Panc1 (cell line): Measurements from ENCODE around the gene C15orf39. TPM values are rescaled to one million over a fixed set of nuclear protein-coding genes. Genes with fewer than 3 reads are reported as not detected.

ENCODE experiments used
- ATAC-seq: fragments of 200-7000 bp; cut with Tn5 transposase; 2 replicates; pipeline ENCODE4 v1.9.1; 2020; ENCODE audit warnings: mild to moderate bottlenecking, moderate library complexity
- BruUV-seq: library from RNA; stranded (reverse); fragments of 400-500 nt; replicated peaks from 2 replicates; lab custom pipeline; 2021; lab: Mats Ljungman, UMichigan
- CTCF ChIA-PET: fragments of 300-600 bp; sonication (Branson Sonifier 250); formaldehyde crosslinking; loops from one replicate; lab custom pipeline; 2022; ENCODE audit warnings: antibody characterized with exemption; lab: Charles Lee
- POLR2A ChIA-PET: fragments of 300-600 bp; sonication (Branson Sonifier 250); formaldehyde crosslinking; loops from one replicate; lab custom pipeline; 2022; ENCODE audit warnings: antibody characterized with exemption; lab: Charles Lee
- DNase-seq: peaks from one replicate; pipeline ENCODE4 v3.0.0-alpha.2; 2010; ENCODE audit warnings: low read depth, low spot score
- H3K27ac ChIP-seq: 2 replicates; pipeline ENCODE4 v1.5.1; 2011; ENCODE audit warnings: mild to moderate bottlenecking, low read length, inconsistent platforms
- H3K27me3 ChIP-seq: fragments of 200-500 bp; sonication (Bioruptor generic); 2 replicates; pipeline ENCODE4 v1.6.0; 2014; ENCODE audit warnings: low read length, inconsistent platforms; ENCODE audit not compliant: control insufficient read depth, insufficient read depth
- H3K36me3 ChIP-seq: fragments of 200-500 bp; sonication (Bioruptor generic); 2 replicates; pipeline ENCODE4 v1.5.1; 2014; ENCODE audit warnings: inconsistent platforms, mild to moderate bottlenecking, low read length, moderate library complexity; ENCODE audit not compliant: control insufficient read depth, insufficient read depth
- H3K4me1 ChIP-seq: 2 replicates; pipeline ENCODE4 v1.5.1; 2011; ENCODE audit warnings: inconsistent platforms, mild to moderate bottlenecking, low read length, moderate library complexity; ENCODE audit not compliant: control insufficient read depth, insufficient read depth
- H3K4me3 ChIP-seq, 2 experiments: 2 replicates each; pipeline ENCODE4 v1.5.1; 2011 to 2012; ENCODE audit warnings: low read depth in 2 of 2, low read length in 2 of 2, mild to moderate bottlenecking in 2 of 2, inconsistent platforms in 1 of 2, moderate library complexity in 1 of 2
- H3K9me3 ChIP-seq: fragments of 200-500 bp; sonication (Bioruptor generic); 2 replicates; pipeline ENCODE4 v1.5.1; 2014; ENCODE audit warnings: low read depth, mild to moderate bottlenecking, inconsistent platforms, low read length, moderate library complexity; ENCODE audit not compliant: control insufficient read depth, insufficient read depth
- POLR2AphosphoS5 ChIP-seq: IDR thresholded peaks from 2 replicates; pipeline ENCODE4 v1.6.1; 2012; ENCODE audit warnings: mild to moderate bottlenecking, low read depth, low read length, moderate library complexity
- SIN3A ChIP-seq: IDR thresholded peaks from 2 replicates; pipeline ENCODE4 v1.6.1; 2012; ENCODE audit warnings: low read depth, mild to moderate bottlenecking, low read length, moderate library complexity, borderline replicate concordance; ENCODE audit not compliant: insufficient read depth
- TCF7L2 ChIP-seq: IDR thresholded peaks from 2 replicates; pipeline ENCODE4 v1.6.1; 2011; ENCODE audit warnings: mild to moderate bottlenecking, low read depth, low read length, inconsistent platforms
- in situ Hi-C: cut with HindIII; loops from 2 replicates; pipeline ENCODE4 v1.10.0; 2016; ENCODE audit warnings: low sequenced_read_pairs, low pct_unique_long_range_greater_than_20kb
- intact Hi-C: fragments of 100-400 bp; cut with micrococcal nuclease; formaldehyde crosslinking; loops from one replicate; pipeline ENCODE4 v1.10.0; 2022; ENCODE audit not compliant: unreplicated experiment
- total RNA-seq: library from RNA; stranded (reverse); gene quantifications from one replicate; pipeline ENCODE4 v1.2.1, GENCODE V29; 2021; ENCODE audit not compliant: unreplicated experiment
- TF ChIP-seq, protein P1 (sequence below): fragments of 450-650 bp; IDR thresholded peaks from 2 replicates; pipeline ENCODE4 v1.5.1; 2017; ENCODE audit warnings: mild to moderate bottlenecking
- TF ChIP-seq, protein P2 (sequence below), 2 experiments: IDR thresholded peaks; 2 replicates each; pipeline ENCODE4 v1.6.1; 2011 to 2012; ENCODE audit warnings: low read depth in 2 of 2, control low read depth in 1 of 2, low read length in 1 of 2, mild to moderate bottlenecking in 1 of 2, moderate library complexity in 1 of 2; ENCODE audit not compliant: insufficient read depth in 1 of 2

Gene C15orf39
- total RNA-seq, 1 experiment from 2014 or later, result 17.6 TPM

DNA sequence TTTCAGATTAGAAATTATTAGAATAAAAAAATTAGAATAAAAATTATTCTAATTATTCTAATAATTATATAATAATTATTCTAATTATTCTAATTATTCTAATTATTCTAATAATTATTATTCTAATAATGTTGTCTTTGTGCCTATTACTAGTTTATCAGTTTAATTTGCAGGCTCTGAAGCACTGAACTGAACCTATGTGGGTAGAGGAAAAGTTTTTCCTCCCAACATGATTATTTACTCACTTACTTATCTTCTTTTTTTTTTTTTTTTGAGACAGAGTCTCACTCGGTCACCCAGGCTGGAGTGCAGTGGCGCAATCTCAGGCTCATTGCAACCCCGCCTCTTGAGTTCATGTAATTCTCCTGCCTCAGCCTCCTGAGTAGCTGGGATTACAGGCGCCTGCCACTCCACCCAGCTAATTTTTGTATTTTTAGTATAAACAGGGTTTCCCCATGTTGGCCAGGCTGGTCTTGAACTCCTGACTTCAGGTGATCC lies 39.7 kb upstream of the C15orf39 start:
- H3K4me3 ChIP-seq, result no peak overlapping the region
- intact Hi-C loops, result no loop called here
- no peaks in the 10 kb centered on the region for H3K36me3 ChIP-seq
- TF ChIP-seq, protein P1, sequence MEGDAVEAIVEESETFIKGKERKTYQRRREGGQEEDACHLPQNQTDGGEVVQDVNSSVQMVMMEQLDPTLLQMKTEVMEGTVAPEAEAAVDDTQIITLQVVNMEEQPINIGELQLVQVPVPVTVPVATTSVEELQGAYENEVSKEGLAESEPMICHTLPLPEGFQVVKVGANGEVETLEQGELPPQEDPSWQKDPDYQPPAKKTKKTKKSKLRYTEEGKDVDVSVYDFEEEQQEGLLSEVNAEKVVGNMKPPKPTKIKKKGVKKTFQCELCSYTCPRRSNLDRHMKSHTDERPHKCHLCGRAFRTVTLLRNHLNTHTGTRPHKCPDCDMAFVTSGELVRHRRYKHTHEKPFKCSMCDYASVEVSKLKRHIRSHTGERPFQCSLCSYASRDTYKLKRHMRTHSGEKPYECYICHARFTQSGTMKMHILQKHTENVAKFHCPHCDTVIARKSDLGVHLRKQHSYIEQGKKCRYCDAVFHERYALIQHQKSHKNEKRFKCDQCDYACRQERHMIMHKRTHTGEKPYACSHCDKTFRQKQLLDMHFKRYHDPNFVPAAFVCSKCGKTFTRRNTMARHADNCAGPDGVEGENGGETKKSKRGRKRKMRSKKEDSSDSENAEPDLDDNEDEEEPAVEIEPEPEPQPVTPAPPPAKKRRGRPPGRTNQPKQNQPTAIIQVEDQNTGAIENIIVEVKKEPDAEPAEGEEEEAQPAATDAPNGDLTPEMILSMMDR, result no peak
- TF ChIP-seq SIN3A (no peak), TCF7L2 (no peak), POLR2AphosphoS5 (no peak)
- TF ChIP-seq, protein P2, sequence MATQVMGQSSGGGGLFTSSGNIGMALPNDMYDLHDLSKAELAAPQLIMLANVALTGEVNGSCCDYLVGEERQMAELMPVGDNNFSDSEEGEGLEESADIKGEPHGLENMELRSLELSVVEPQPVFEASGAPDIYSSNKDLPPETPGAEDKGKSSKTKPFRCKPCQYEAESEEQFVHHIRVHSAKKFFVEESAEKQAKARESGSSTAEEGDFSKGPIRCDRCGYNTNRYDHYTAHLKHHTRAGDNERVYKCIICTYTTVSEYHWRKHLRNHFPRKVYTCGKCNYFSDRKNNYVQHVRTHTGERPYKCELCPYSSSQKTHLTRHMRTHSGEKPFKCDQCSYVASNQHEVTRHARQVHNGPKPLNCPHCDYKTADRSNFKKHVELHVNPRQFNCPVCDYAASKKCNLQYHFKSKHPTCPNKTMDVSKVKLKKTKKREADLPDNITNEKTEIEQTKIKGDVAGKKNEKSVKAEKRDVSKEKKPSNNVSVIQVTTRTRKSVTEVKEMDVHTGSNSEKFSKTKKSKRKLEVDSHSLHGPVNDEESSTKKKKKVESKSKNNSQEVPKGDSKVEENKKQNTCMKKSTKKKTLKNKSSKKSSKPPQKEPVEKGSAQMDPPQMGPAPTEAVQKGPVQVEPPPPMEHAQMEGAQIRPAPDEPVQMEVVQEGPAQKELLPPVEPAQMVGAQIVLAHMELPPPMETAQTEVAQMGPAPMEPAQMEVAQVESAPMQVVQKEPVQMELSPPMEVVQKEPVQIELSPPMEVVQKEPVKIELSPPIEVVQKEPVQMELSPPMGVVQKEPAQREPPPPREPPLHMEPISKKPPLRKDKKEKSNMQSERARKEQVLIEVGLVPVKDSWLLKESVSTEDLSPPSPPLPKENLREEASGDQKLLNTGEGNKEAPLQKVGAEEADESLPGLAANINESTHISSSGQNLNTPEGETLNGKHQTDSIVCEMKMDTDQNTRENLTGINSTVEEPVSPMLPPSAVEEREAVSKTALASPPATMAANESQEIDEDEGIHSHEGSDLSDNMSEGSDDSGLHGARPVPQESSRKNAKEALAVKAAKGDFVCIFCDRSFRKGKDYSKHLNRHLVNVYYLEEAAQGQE (IDR thresholded peaks at IDR 0.05; ENCODE audit: insufficient read depth in 1 of 2, low read depth in 2 of 2, low read length in 1 of 2), result no peak
- POLR2A ChIA-PET, result no interaction called here
- CTCF ChIA-PET, result no interaction called here
- no peak overlapping the region for H3K27ac ChIP-seq
- H3K27me3 ChIP-seq, result no peaks in the 10 kb centered on the region
- BruUV-seq, result no TSS peak
- in situ Hi-C loops, result no loop called here
- no peak for DNase-seq
- H3K4me1 ChIP-seq, result no peaks in the 10 kb centered on the region
- ATAC-seq, result no peak
- no peaks in the 10 kb centered on the region for H3K9me3 ChIP-seq

GRCh38 chr15:75163150-75163564 lies 38.5 kb upstream of the C15orf39 start:
- intact Hi-C loops, result no loop called here
- ChIA-PET CTCF (no interaction called here), POLR2A (no interaction called here)
- Histone ChIP-seq H3K27ac (no peak overlapping the region), H3K36me3 (no peaks in the 10 kb centered on the region), H3K4me1 (no peaks in the 10 kb centered on the region), H3K9me3 (no peaks in the 10 kb centered on the region), H3K27me3 (no peaks in the 10 kb centered on the region), H3K4me3 (no peak overlapping the region)
- no peak for DNase-seq
- in situ Hi-C loops, result no loop called here
- TF ChIP-seq, protein P2 (IDR thresholded peaks at IDR 0.05; ENCODE audit: insufficient read depth in 1 of 2, low read depth in 2 of 2, low read length in 1 of 2), result no peak
- no peak for TF ChIP-seq SIN3A
- TF ChIP-seq POLR2AphosphoS5, result no peak
- TF ChIP-seq, protein P1, result no peak
- no peak for TF ChIP-seq TCF7L2
- no TSS peak for BruUV-seq
- ATAC-seq, result no peak; the same call in 1 of the 2 replicates
